ENCODE data around the gene ANKRD13A.
"Not testable (repeated sequence)": the region's sequence is repeated elsewhere in the genome, so short reads cannot be mapped to it uniquely, and the experiment has no call there.

ANKRD13A gene

DNA sequence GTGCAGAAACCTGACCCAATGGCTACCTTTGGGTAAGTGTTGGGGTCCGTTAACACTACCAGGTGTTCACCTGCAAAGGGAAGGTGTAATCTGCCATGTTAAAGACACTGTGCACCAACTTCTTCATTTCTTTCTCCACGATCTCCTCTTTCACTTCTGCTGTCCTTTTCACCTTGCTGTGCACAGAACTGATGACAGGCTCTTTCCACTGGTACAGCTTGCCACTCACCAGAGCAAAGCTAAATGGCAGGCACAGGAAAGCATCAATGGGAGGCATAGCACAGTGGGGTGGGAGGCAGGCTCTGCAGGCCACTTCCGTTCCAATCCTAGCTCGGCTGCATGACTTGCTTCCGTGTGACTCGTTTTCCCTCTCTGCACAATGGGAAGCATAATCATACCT is 51.7 kb downstream of the ANKRD13A start:
- DNase-seq = no peak

DNA sequence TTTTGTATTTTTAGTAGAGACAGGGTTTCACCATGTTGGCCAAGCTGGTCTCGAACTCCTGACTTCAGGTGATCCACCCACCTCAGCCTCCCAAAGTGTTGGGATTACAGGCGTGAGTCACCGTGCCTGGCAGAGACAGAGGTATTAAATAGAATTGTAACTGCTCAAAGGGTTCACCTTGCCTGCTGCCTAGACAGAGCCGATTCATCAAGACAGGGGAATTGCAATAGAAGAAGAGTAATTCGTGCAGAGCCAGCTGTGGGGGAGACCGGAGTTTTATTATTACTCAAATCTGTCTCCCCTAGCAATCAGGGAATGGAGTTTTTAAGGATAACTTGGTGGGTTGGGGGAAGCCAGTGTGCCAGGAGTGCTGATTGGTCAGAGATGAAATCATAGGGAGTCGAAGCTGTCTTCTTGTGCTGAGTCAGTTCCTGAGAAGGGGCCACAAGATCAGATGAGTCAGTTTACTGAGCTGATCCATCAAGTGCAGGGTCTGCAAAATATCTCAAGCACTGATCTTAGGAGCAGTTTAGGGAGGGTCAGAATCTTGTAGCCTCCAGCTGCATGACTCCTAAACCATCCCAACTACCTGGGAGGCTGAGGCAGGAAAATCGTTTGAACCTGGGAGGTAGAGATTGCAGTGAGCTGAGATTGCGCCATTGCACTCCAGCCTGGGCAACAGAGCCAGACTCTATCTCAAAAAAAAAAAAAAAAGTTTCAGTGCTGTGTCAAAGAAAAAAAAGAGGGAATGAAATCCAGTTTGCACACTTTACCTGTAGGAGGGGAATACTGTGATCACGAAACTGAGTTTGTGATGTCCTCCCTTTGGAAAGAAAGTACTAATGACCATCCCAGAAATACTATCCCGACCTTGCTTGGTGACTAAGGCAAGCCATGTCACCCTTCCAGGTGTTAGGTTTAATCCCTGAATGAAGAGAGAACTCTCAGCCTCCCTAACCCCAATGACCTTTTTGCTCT is 56.4 kb downstream of the ANKRD13A start:
- not testable (repeated sequence) for DNase-seq

- DNase-seq = not testable (repeated sequence)
Measured at GRCh38 chr12:110056643-110057042, 57.4 kb downstream of the ANKRD13A start.

DNA sequence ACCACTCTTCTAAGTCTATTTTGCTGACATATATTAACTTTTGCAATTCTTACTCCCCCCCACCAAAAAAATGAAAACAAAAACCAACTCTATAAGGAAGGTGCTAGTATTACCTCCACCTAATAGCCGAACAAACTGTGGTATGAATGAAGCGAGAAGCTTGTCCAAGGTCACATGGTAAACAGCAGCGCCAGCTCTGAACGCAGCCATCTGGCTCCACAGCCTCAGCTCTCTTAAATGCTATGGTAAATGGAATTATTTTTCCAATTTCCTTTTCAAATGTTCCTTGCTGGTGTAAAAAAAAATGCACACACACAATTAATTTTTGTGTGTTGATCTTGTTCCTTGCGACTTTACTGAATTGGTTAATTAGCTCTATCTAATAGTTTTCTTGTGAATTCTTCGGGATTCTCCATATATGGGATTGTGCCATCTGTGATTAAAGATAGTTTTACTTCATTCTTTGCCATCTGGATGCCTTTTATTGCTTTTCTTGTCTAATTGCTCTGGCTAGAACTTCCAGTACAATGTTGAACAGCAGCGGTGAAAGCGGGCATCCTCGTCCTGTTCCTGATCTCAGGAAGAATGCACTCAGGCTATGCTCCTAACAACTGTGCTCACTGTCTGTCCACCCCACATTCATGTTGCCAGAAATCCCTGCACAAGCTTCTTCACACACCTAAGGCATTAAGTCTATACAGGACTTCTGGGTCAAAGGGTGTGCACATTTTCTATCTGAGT is 59.8 kb downstream of the ANKRD13A start:
- no peak for DNase-seq

DNA sequence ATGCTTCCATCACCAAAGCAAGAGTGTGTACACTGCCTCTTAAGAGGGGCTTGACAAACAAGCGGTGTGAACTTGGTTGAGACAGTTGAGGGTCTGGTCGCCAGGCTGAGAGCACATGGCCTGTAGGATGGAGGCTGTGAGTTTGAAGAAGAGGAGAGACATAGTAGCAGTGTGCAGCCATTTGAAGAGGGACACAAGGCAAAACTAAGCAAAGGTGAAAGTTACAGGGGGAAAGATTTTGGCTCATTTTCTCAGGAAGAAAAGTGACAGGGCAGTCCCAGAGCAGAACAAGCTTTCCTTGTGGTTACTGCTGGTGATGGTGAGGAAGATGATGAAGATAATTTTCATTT is 60.4 kb downstream of the ANKRD13A start:
- DNase-seq = no peak

GRCh38 chr12:110062241-110062640 is 63.0 kb downstream of the ANKRD13A start:
- DNase-seq = no peak

DNA sequence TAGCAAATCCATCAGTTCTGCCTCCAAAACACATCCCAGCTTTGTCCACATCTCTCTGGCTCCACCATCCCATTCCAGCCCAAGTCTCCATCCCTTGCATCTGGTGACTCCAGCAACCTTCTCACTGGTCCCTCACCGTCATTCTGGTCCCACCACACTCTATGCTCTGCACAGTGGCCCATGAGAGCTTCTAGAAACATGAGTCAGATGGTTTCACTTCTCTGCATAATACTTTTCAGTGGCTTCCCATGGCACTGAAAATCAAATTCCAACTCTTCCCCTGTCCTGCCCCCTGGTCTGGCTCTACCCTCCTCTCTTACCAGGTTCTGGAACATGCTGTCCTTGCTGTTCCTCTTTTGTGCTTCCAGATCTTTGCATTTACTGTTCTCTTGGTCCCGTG is 66.3 kb downstream of the ANKRD13A start:
- DNase-seq = no peak

GRCh38 chr12:110067531-110067930 is 68.3 kb downstream of the ANKRD13A start:
- no peak for DNase-seq

DNA sequence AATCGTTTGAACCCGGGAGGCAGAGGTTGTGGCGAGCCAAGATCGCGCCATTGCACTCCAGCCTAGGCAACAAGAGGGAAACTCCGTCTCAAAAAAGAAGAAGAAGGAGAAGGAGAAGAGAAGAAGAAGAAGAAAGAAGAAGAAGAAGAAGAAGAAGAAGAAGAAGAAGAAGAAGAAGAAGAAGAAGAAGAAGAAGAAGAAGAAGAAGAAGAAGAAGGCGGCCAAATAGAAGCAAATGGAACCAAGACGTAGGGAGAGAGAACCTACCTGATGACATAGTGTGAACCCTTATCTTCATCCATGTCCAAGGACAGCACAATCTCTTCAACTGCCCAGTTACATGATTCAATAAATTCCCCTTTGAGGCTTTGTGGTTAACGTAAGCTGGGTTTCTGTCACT is 68.9 kb downstream of the ANKRD13A start:
- DNase-seq = not testable (repeated sequence)

DNA sequence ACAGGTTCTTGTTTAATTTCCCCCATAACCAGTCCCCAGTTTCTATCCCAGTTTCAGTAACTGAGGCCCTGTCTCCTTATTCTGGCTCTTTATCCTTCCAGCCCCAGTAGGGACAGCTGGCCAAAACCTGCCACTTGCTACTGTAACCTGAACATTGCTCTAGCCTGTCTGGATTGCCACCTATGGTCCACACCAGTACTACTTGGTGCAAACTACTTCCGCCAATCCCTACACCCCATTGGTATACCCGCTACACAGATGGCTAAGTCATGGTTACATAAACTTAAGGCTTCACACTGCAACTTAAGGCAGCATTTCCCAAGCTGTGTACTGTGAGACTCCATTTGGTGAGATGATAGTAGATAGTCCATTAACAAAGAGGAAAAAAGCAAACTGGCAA is 69.4 kb downstream of the ANKRD13A start:
- DNase-seq = no peak

GRCh38 chr12:110071504-110071903 is 72.3 kb downstream of the ANKRD13A start:
- DNase-seq = no peak

DNA sequence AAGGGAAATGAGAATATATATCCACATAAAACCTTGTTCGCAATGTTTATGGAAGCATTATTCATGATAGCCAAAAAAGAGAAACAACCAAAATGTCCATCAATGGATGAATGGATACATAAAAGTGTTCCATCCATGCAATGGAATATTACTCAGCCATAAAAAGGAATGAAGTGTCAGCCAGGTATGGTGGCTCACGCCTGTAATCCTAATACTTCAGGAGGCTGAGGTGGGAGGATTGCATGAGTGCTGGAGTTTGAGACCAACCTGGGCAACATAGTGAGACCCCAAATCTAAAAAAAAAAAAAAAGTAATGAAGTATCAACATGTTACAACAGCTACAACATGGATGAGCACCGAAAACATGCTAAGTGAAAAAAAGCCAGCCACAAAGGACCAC is 72.7 kb downstream of the ANKRD13A start:
- no peak for DNase-seq

DNA sequence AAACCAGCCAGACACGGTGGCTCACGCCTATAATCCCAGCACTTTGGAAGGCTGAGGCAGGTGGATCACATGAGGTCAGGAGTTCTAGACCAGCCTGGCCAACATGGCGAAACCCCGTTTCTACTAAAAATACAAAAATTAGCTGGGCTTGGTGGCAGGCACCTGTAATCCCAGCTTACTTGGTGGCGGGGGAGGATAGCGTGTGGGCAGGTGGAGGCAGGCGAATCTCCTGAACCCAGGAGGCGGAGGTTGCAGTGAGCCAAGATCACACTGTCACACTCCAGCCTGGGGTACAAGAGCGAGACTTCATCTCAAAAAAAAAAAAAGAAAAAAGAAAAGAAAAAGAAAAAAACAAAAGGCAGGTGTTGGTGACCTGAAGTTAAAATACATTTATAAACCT is 73.4 kb downstream of the ANKRD13A start:
- not testable (repeated sequence) for DNase-seq

DNA sequence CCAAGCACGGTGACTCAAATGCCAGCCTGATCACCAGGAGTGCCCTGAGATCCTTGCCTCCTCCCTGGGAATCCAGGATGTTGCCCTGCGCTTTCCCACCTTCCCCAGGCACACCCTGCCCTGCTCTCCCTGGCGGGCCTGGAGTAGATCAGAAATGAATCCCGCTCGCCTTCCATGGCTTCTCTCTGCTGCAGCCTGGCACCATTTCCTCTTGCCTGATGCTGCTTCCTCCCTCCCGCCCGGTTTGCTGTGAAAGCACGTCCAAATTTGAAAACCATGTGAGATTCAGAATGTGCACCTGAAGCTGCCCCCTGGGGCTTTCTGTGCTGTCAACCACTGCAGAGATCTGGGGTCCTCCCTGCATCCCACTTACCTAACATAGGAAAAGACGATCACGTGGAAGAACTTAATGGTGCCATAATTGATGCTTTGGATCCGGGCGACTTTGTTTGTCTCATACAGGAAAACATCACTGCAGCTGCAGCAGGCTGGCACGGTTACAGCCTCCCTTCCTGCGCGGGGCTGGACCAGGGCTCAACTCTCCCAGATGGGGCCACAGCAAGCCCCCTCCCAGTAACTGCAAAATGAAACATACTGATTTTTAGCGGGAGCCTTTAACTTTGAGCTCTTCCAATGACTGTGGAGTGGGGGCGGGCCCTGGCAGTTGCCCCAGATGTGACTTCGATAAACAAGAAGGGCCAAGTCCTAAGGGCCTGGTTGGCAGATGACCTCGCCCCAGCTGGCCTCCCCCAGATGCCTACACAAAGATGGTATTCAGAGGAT is 74.0 kb downstream of the ANKRD13A start:
- DNase-seq = no peak

- DNase-seq = no peak
Measured at GRCh38 chr12:110074089-110074488, 74.9 kb downstream of the ANKRD13A start.

- DNase-seq = no peak
Measured at GRCh38 chr12:110075880-110076279, 76.7 kb downstream of the ANKRD13A start.

DNA sequence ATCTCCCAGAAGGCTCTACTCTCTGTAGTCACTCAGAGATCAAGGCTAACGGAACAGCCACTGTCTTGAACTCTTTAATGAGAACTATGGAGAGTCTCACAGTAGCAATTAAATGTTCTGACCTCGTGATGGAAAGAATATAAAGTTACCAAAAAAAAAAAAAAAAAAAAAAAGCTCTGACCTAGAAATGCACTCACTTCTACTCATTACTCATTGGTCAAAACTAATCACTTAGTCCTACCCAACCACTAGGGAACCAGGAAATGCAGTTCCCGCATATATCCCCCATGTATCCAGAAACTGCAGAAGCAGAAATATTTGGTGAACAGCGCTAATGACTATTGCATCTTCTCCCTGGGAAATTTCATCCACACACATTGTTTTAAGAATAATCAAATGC is 78.6 kb downstream of the ANKRD13A start:
- no peak for DNase-seq

- peak; percentile 54 for DNase-seq
Measured at GRCh38 chr12:110079477-110080400, 80.5 kb downstream of the ANKRD13A start.

- no peak for DNase-seq
Measured at GRCh38 chr12:110080410-110080809, 81.2 kb downstream of the ANKRD13A start.

- DNase-seq = no peak
Measured at GRCh38 chr12:110084314-110085015, 85.2 kb downstream of the ANKRD13A start.

- DNase-seq = not testable (repeated sequence)
Measured at GRCh38 chr12:110088216-110088615, 89.0 kb downstream of the ANKRD13A start.

All from effector CD4-positive, alpha-beta T cell (primary cell).